H1 (cell line): ENCODE data around the gene PNMA8C. TPM values are rescaled to one million over a fixed set of nuclear protein-coding genes. Genes with fewer than 3 reads are reported as not detected.

Experiments used
- ATF2 ChIP-seq: IDR thresholded peaks from 2 replicates; pipeline ENCODE4 v1.6.1; 2012; ENCODE audit warnings: low read length, inconsistent platforms
- MAX ChIP-seq: IDR thresholded peaks from 2 replicates; pipeline ENCODE4 v1.6.1; 2012; ENCODE audit warnings: inconsistent platforms
- RXRA ChIP-seq: IDR thresholded peaks from 2 replicates; pipeline ENCODE4 v1.6.1; 2011; ENCODE audit warnings: low read depth, mild to moderate bottlenecking, low read length, moderate library complexity; ENCODE audit not compliant: insufficient read depth
- USF2 ChIP-seq: IDR thresholded peaks from 2 replicates; pipeline ENCODE4 v1.6.1; 2011; ENCODE audit warnings: low read length, improper control_type of control experiment
- polyA plus RNA-seq, 7 experiments: library from polyadenylated mRNA; depleted of rRNA in 3 of 7; stranded (reverse) in 5 of 7; unstranded in 2 of 7; fragments of >200 nt in 5 of 7; fragments of 200-250 nt in 2 of 7; gene quantifications; 1 replicate in 5 of 7; 2 replicates in 1 of 7; 4 replicates in 1 of 7; pipeline versions ENCODE4 v1.2.1 to v1.2.3, GENCODE V29; 2011 to 2013; ENCODE audit warnings: missing spikeins in 2 of 7, mixed read lengths in 2 of 7
- total RNA-seq: library from RNA; stranded (reverse); fragmentation: NEBNext Ultra II Directional; extraction: Animal tissue kit (Norgen Biotek cat#: 25700); gene quantifications from 2 replicates; pipeline ENCODE4 v1.2.1, GENCODE V29; 2021

PNMA8C gene
- total and polyA plus RNA-seq, 2 of the 8 experiments (the other 6 are each of a cell fraction or from before 2014, with no cell fraction given), result 0.53 to 1.8 TPM

GRCh38 chr19:46428239-46429135 lies at the start of gene PNMA8C (continued):
- TF ChIP-seq MAX (peak; percentile 33; the same call in 1 of the 2 replicates), ATF2 (peak; percentile 84; the same call in 1 of the 2 replicates), USF2 (no peak), RXRA (peak; percentile 94)
- TF ChIP-seq, all 59 proteins: peak for 8
